ENCODE results near the gene UFM1. TPM values are rescaled to one million over a fixed set of nuclear protein-coding genes. Genes with fewer than 3 reads are reported as not detected.

UFM1 gene
- total and polyA plus RNA-seq, 10 donors = 27.9 to 74.2 (median 50.9) TPM

DNA sequence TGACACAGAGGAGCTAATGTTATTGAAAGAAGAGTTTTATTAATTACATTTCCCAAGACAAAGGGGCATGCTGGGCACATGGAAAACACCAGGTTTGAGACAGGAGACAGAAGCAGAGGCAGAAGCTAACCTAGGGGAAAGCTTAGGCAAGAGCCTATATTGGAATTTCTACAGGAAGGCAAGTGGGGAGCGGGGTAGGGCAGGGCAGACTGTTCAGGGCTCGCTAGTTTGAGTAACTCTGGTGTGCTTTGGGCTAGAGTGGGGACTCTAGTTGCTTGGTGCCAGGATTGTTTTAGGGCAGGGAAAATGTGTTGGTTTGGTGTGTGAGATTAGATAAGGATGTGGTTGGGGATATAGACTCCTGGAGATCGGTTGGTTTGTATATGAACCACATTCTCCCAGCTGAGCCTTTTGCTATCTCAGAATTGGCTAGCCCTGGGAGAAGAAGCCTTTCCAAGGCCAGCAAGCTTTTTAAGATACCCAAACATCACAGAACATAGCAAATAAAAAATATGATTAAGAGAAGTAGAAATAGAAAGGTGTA, 8.4 kb upstream of the UFM1 start:
- Histone ChIP-seq H3K27ac (no peak overlapping the region), H3K36me3 (no peaks in the 10 kb centered on the region), H3K4me3 (no peak overlapping the region), H3K27me3 (replicated peaks in 1 of 7) (no peaks in the 10 kb centered on the region), H3K9me3 (no peaks in the 10 kb centered on the region), H3K4me1 (no peaks in the 10 kb centered on the region)
- DNase-seq = no peak
- 62 to 76% (median 76%) methylated on average over 3 of the region's 3 CpGs for WGBS, 5 donors
- TF ChIP-seq POLR2AphosphoS5 (IDR thresholded peaks at IDR 0.05) = no peak
- TF ChIP-seq POLR2A (IDR thresholded peaks at IDR 0.05) = no peak
- TF ChIP-seq CTCF (IDR thresholded peaks at IDR 0.05 in 8 of 11, conservative IDR thresholded peaks at IDR 0.05 in 3 of 11) = no peak
- intact Hi-C loops (cut with DNase I; ENCODE audit: low total_unique reads) = no loop called here

DNA sequence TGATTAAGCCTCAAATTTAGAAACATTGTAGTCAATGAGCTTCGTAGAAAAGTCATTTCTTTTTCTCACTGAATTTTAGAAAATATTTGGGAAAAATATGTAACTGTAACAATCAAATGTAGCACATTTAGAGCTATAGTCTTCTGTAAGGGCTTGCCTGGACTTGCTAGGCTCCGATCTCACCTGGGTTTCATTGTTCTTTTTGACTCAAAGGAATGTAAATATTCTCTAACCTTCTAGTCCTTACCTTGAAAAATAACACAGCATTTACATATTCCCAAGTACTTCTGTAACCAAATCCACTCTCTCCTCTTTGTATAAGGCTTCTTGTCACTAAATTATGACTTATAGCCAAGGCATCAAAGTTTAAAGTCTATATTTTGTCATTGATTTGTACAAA, 2.9 kb upstream of the UFM1 start:
- H3K4me3 ChIP-seq = no peak overlapping the region
- 84 to 91% (median 87%) methylated on average over 2 of the region's 2 CpGs for WGBS, 5 donors
- H3K36me3 ChIP-seq = peaks cover 0 to 8% (median 0%) of the 10 kb centered on the region in 6 donors
- no peak for TF ChIP-seq CTCF (IDR thresholded peaks at IDR 0.05 in 8 of 11, conservative IDR thresholded peaks at IDR 0.05 in 3 of 11)
- no peak for TF ChIP-seq POLR2A (IDR thresholded peaks at IDR 0.05)
- TF ChIP-seq POLR2AphosphoS5 (IDR thresholded peaks at IDR 0.05) = no peak
- H3K9me3 ChIP-seq = no peaks in the 10 kb centered on the region
- intact Hi-C loops (cut with DNase I; ENCODE audit: low total_unique reads) = no loop called here
- DNase-seq = no peak
- peaks cover 12 to 26% (median 22%) of the 10 kb centered on the region in 6 donors for H3K4me1 ChIP-seq
- no peak overlapping the region for H3K27ac ChIP-seq
- no peaks in the 10 kb centered on the region for H3K27me3 ChIP-seq (replicated peaks in 1 of 7)

- no peaks in the 10 kb centered on the region for H3K27me3 ChIP-seq (replicated peaks in 1 of 7)
- H3K27ac ChIP-seq = peak overlapping the region; percentile 87 to 94 (median 90)
- H3K36me3 ChIP-seq = peaks cover 0 to 22% (median 4%) of the 10 kb centered on the region in 6 donors
- H3K4me1 ChIP-seq = peaks cover 18 to 48% (median 38%) of the 10 kb centered on the region in 6 donors
- no peaks in the 10 kb centered on the region for H3K9me3 ChIP-seq
- H3K4me3 ChIP-seq = peak overlapping the region; percentile 67 to 90 (median 80)
- no peak for DNase-seq
- no peak for TF ChIP-seq POLR2A (IDR thresholded peaks at IDR 0.05)
- TF ChIP-seq POLR2AphosphoS5 (IDR thresholded peaks at IDR 0.05) = no peak
- TF ChIP-seq CTCF (IDR thresholded peaks at IDR 0.05 in 8 of 11, conservative IDR thresholded peaks at IDR 0.05 in 3 of 11) = no peak
- intact Hi-C loops (cut with DNase I; ENCODE audit: low total_unique reads) = no loop called here
- 0 to 3% (median 1%) methylated on average over 15 of the region's 15 CpGs for WGBS, 5 donors
Measured at GRCh38 chr13:38348861-38349389, 726 bp upstream of the UFM1 start.

GRCh38 chr13:38350114-38350617, 515 bp downstream of the UFM1 start:
- 1% methylated on average over 19 of the region's 19 CpGs for WGBS, 5 donors
- TF ChIP-seq POLR2A (IDR thresholded peaks at IDR 0.05) = no peak
- TF ChIP-seq POLR2AphosphoS5 (IDR thresholded peaks at IDR 0.05) = peak in 2 of 3 donors; percentile 1 to 35
- no peak for TF ChIP-seq CTCF (IDR thresholded peaks at IDR 0.05 in 8 of 11, conservative IDR thresholded peaks at IDR 0.05 in 3 of 11)
- peaks cover 18 to 52% (median 38%) of the 10 kb centered on the region in 6 donors for H3K4me1 ChIP-seq

More at GRCh38 chr13:38350114-38350617, 515 bp downstream of the UFM1 start:
- H3K9me3 ChIP-seq = no peaks in the 10 kb centered on the region
- peak overlapping the region; percentile 87 to 94 (median 90) for H3K27ac ChIP-seq
- intact Hi-C loops (cut with DNase I; ENCODE audit: low total_unique reads) = no loop called here
- peak; percentile 89 for DNase-seq
- no peaks in the 10 kb centered on the region for H3K27me3 ChIP-seq (replicated peaks in 1 of 7)
- peak overlapping the region; percentile 67 to 90 (median 80) for H3K4me3 ChIP-seq
- peaks cover 0 to 34% (median 11%) of the 10 kb centered on the region in 6 donors for H3K36me3 ChIP-seq
